AG08396 (cell line): ENCODE results near the gene TXNDC2.
"Not testable (repeated sequence)": the region's sequence is repeated elsewhere in the genome, so short reads cannot be mapped to it uniquely, and the experiment has no call there.

Source experiments
- DNase-seq: peaks from one replicate; pipeline ENCODE4 v3.0.0; 2012; ENCODE audit warnings: low spot score, mixed read lengths

Gene TXNDC2

GRCh38 chr18:9884532-9885140 is 1.1 kb upstream of the TXNDC2 start:
- no peak for DNase-seq

- DNase-seq: no peak
These were observed 204 bp downstream of the TXNDC2 start for GRCh38 chr18:9886005-9886348.

- no peak for DNase-seq
These were observed 2.2 kb downstream of the TXNDC2 start for GRCh38 chr18:9887992-9888391.

GRCh38 chr18:9890196-9890595 is 4.4 kb downstream of the TXNDC2 start:
- DNase-seq: no peak

GRCh38 chr18:9890957-9891356 is 5.2 kb downstream of the TXNDC2 start:
- DNase-seq: no peak

- DNase-seq: not testable (repeated sequence)
These were observed 5.7 kb downstream of the TXNDC2 start for GRCh38 chr18:9891515-9891914.

GRCh38 chr18:9894454-9895068 is 8.8 kb downstream of the TXNDC2 start:
- DNase-seq: no peak

GRCh38 chr18:9897129-9897528 is 11.4 kb downstream of the TXNDC2 start:
- DNase-seq: no peak

- DNase-seq: not testable (repeated sequence)
These were observed 12.1 kb downstream of the TXNDC2 start for GRCh38 chr18:9897787-9898291.

- no peak for DNase-seq
These were observed 13.2 kb downstream of the TXNDC2 start for GRCh38 chr18:9898792-9899549.

GRCh38 chr18:9899550-9899930 is 13.8 kb downstream of the TXNDC2 start:
- DNase-seq: not testable (repeated sequence)

GRCh38 chr18:9900699-9901098 is 14.9 kb downstream of the TXNDC2 start:
- no peak for DNase-seq

- no peak for DNase-seq
These were observed 15.6 kb downstream of the TXNDC2 start for GRCh38 chr18:9901377-9901776.

- not testable (repeated sequence) for DNase-seq
These were observed 16.5 kb downstream of the TXNDC2 start for GRCh38 chr18:9902264-9902663.

- no peak for DNase-seq
These were observed 17.1 kb downstream of the TXNDC2 start for GRCh38 chr18:9902832-9903231.

- DNase-seq: no peak
These were observed 19.7 kb downstream of the TXNDC2 start for GRCh38 chr18:9905401-9905922.

GRCh38 chr18:9906481-9906880 is 20.7 kb downstream of the TXNDC2 start:
- no peak for DNase-seq

GRCh38 chr18:9907867-9908266 is 22.1 kb downstream of the TXNDC2 start:
- DNase-seq: no peak

GRCh38 chr18:9910071-9910470 is 24.3 kb downstream of the TXNDC2 start:
- DNase-seq: no peak

- no peak for DNase-seq
These were observed 24.9 kb downstream of the TXNDC2 start for GRCh38 chr18:9910661-9911060.

GRCh38 chr18:9911226-9911625 is 25.5 kb downstream of the TXNDC2 start:
- no peak for DNase-seq

- DNase-seq: not testable (repeated sequence)
These were observed 26.5 kb downstream of the TXNDC2 start for GRCh38 chr18:9912285-9912684.

GRCh38 chr18:9913151-9913525 is 27.4 kb downstream of the TXNDC2 start:
- no peak for DNase-seq
